Prostate gland (tissue), 2 donors: ENCODE measurements around the gene RETREG2. TPM values are rescaled to one million over a fixed set of nuclear protein-coding genes. Genes with fewer than 3 reads are reported as not detected.

Experiments used
- DNase-seq: peaks from one replicate; pipeline ENCODE4 v3.0.0-alpha.2; 2019; ENCODE audit warnings: low spot score
- H3K27ac ChIP-seq, 2 donors: fragments of 200-600 bp; sonication (generic); 2 replicates each; pipeline ENCODE4 v1.5.1; 2017 to 2019
- H3K27me3 ChIP-seq: fragments of 200-600 bp; sonication (generic); replicated peaks from 2 replicates; pipeline ENCODE4 v1.5.1; 2019; ENCODE audit not compliant: insufficient read depth
- H3K36me3 ChIP-seq, 2 donors: fragments of 200-600 bp; sonication (generic); 1 replicate in 1 of 2; 2 replicates in 1 of 2; pipeline versions ENCODE4 v1.5.1 to v1.8.1; 2017 to 2019
- H3K4me1 ChIP-seq: fragments of 200-600 bp; sonication (generic); replicated peaks from 2 replicates; pipeline ENCODE4 v1.5.1; 2019
- H3K4me3 ChIP-seq, 2 donors: fragments of 200-600 bp; sonication (generic); 2 replicates each; pipeline ENCODE4 v1.5.1; 2017 to 2019
- H3K9me3 ChIP-seq: fragments of 200-600 bp; sonication (generic); 2 replicates; pipeline ENCODE4 v1.5.1; 2017
- CTCF ChIP-seq, 4 experiments: fragments of 200-600 bp in 2 of 4; fragments of 450-650 bp in 2 of 4; sonication (generic) in 2 of 4; IDR thresholded peaks; 1 replicate in 3 of 4; 2 replicates in 1 of 4; pipeline ENCODE4 v1.5.1; 2016 to 2019; ENCODE audit warnings: antibody characterized with exemption in 4 of 4, mild to moderate bottlenecking in 2 of 4, moderate library complexity in 2 of 4
- POLR2A ChIP-seq: fragments of 450-650 bp; IDR thresholded peaks from one replicate; pipeline ENCODE4 v1.6.1; 2016; ENCODE audit warnings: antibody characterized with exemption, mild to moderate bottlenecking
- POLR2AphosphoS5 ChIP-seq: sonication (generic); formaldehyde crosslinking; IDR thresholded peaks from one replicate; pipeline ENCODE4 v1.6.1; 2017; ENCODE audit warnings: antibody characterized with exemption
- WGBS: methylation state at CpG from one replicate; pipeline ENCODE4 v1.1.5; 2018; 5-methylcytosine and 5-hydroxymethylcytosine counted together
- intact Hi-C: fragments of 100-400 bp; cut with DNase I; formaldehyde crosslinking; loops from one replicate; pipeline ENCODE4 v1.14.2; 2022
- total RNA-seq, 2 donors: library from RNA; depleted of rRNA; stranded (reverse); fragments of >200 nt; gene quantifications; one replicate each; pipeline ENCODE4 v1.1.0, GENCODE V29; 2016

RETREG2 gene
- total RNA-seq, 2 donors from 2014 or later, result 84.4 to 142 TPM

- no peak overlapping the region for H3K27ac ChIP-seq
- H3K4me3 ChIP-seq, result no peak overlapping the region
- no peak for DNase-seq
- TF ChIP-seq POLR2AphosphoS5 (no peak), POLR2A (no peak), CTCF (IDR thresholded peaks at IDR 0.05) (no peak)
- intact Hi-C loops, result no loop called here
- H3K9me3 ChIP-seq, result no peaks in the 10 kb centered on the region
- no peaks in the 10 kb centered on the region for H3K27me3 ChIP-seq
- H3K4me1 ChIP-seq, result peaks cover 5% of the 10 kb centered on the region
- H3K36me3 ChIP-seq, result peaks cover 0 to 24% of the 10 kb centered on the region in 2 donors
- 89% methylated on average over 5 of the region's 5 CpGs for WGBS
Measured at GRCh38 chr2:219180961-219181360, 2.9 kb downstream of the RETREG2 start.

- Histone ChIP-seq H3K27ac (no peak overlapping the region), H3K9me3 (no peaks in the 10 kb centered on the region), H3K36me3 (peaks cover 0 to 24% of the 10 kb centered on the region in 2 donors), H3K4me1 (peaks cover 5% of the 10 kb centered on the region), H3K4me3 (no peak overlapping the region), H3K27me3 (no peaks in the 10 kb centered on the region)
- intact Hi-C loops, result no loop called here
- TF ChIP-seq CTCF (IDR thresholded peaks at IDR 0.05), result no peak
- no peak for TF ChIP-seq POLR2A
- TF ChIP-seq POLR2AphosphoS5, result no peak
- DNase-seq, result no peak
- WGBS, result 90% methylated on average over 6 of the region's 6 CpGs
Measured at GRCh38 chr2:219181531-219181930, 3.5 kb downstream of the RETREG2 start.

- H3K27me3 ChIP-seq, result no peaks in the 10 kb centered on the region
- DNase-seq, result no peak
- H3K36me3 ChIP-seq, result peaks cover 0 to 24% of the 10 kb centered on the region in 2 donors
- intact Hi-C loops, result no loop called here
- no peak for TF ChIP-seq POLR2AphosphoS5
- TF ChIP-seq POLR2A, result no peak
- no peak for TF ChIP-seq CTCF (IDR thresholded peaks at IDR 0.05)
- H3K9me3 ChIP-seq, result no peaks in the 10 kb centered on the region
- 72% methylated on average over 8 of the region's 8 CpGs for whole genome bisulfite sequencing
- H3K27ac ChIP-seq, result no peak overlapping the region
- no peak overlapping the region for H3K4me3 ChIP-seq
- peaks cover 5% of the 10 kb centered on the region for H3K4me1 ChIP-seq
Measured at GRCh38 chr2:219182331-219183150, 4.5 kb downstream of the RETREG2 start.

- no peaks in the 10 kb centered on the region for H3K9me3 ChIP-seq
- intact Hi-C loops, result no loop called here
- H3K36me3 ChIP-seq, result peaks cover 0 to 24% of the 10 kb centered on the region in 2 donors
- no peak overlapping the region for H3K27ac ChIP-seq
- no peak for DNase-seq
- no peaks in the 10 kb centered on the region for H3K27me3 ChIP-seq
- no peak overlapping the region for H3K4me3 ChIP-seq
- TF ChIP-seq POLR2AphosphoS5 (no peak), CTCF (IDR thresholded peaks at IDR 0.05) (no peak), POLR2A (no peak)
- 92% methylated on average over 6 of the region's 6 CpGs for WGBS
- H3K4me1 ChIP-seq, result peaks cover 5% of the 10 kb centered on the region
Measured at GRCh38 chr2:219183151-219183772, 5.2 kb downstream of the RETREG2 start.
